Spleen (tissue), 11 donors: Measurements from ENCODE around the gene CDC6. TPM values are rescaled to one million over a fixed set of nuclear protein-coding genes. Genes with fewer than 3 reads are reported as not detected.

Experiments
- DNase-seq: peaks from one replicate; pipeline ENCODE4 v3.0.0-alpha.2; 2020
- H3K27ac ChIP-seq, 8 donors: fragments of 200-600 bp; sonication (generic) in 7 of 8; 1 replicate in 4 of 8; 2 replicates in 4 of 8; pipeline versions ENCODE4 v1.5.0 to v1.8.0; 2016 to 2021; ENCODE audit warnings: inconsistent platforms in 4 of 8, mild to moderate bottlenecking in 4 of 8, moderate library complexity in 1 of 8
- H3K27me3 ChIP-seq, 7 donors: fragments of 200-600 bp; sonication (generic) in 6 of 7; replicated peaks in 1 of 7; 1 replicate in 4 of 7; 2 replicates in 3 of 7; pipeline versions ENCODE4 v1.5.0 to v1.8.0; 2016 to 2021; ENCODE audit warnings: inconsistent platforms in 3 of 7, mild to moderate bottlenecking in 1 of 7
- H3K36me3 ChIP-seq, 6 donors: fragments of 200-600 bp; sonication (generic) in 5 of 6; 1 replicate in 4 of 6; 2 replicates in 2 of 6; pipeline versions ENCODE4 v1.5.0 to v1.8.0; 2016 to 2021; ENCODE audit warnings: inconsistent platforms in 2 of 6
- H3K4me1 ChIP-seq, 6 donors: fragments of 200-600 bp; sonication (generic) in 5 of 6; 1 replicate in 3 of 6; 2 replicates in 3 of 6; pipeline versions ENCODE4 v1.5.0 to v1.8.0; 2016 to 2021; ENCODE audit warnings: inconsistent platforms in 3 of 6
- H3K4me3 ChIP-seq, 8 donors: fragments of 200-600 bp; sonication (generic) in 7 of 8; 1 replicate in 4 of 8; 2 replicates in 4 of 8; pipeline versions ENCODE4 v1.5.0 to v1.8.0; 2016 to 2021; ENCODE audit warnings: inconsistent platforms in 4 of 8, mild to moderate bottlenecking in 4 of 8, moderate library complexity in 2 of 8
- H3K9me3 ChIP-seq, 8 donors: fragments of 200-600 bp; sonication (generic) in 7 of 8; 1 replicate in 4 of 8; 2 replicates in 4 of 8; pipeline versions ENCODE4 v1.5.0 to v1.8.0; 2016 to 2021; ENCODE audit warnings: inconsistent platforms in 4 of 8
- POLR2A ChIP-seq, 3 donors: fragments of 450-650 bp; IDR thresholded peaks; one replicate each; pipeline ENCODE4 v1.5.1; 2017; ENCODE audit warnings: antibody characterized with exemption in 3 of 3, mild to moderate bottlenecking in 1 of 3
- POLR2AphosphoS5 ChIP-seq, 3 donors: sonication (generic); formaldehyde crosslinking; IDR thresholded peaks; one replicate each; pipeline ENCODE4 v1.5.1; 2017; ENCODE audit warnings: antibody characterized with exemption in 3 of 3
- WGBS, 5 donors: extraction: QIAGEN DNeasy Blood & Tissue Kit in 3 of 5; methylation state at CpG; one replicate each; pipeline versions ENCODE4 v1.1.5 to v1.1.7; 2013 to 2018; 5-methylcytosine and 5-hydroxymethylcytosine counted together
- intact Hi-C: fragments of 100-400 bp; cut with DNase I; formaldehyde crosslinking; loops from one replicate; pipeline ENCODE4 v1.15.0; 2023; ENCODE audit warnings: low total_unique reads
- polyA plus RNA-seq, 3 donors: library from polyadenylated mRNA; stranded (reverse); fragments of 200-250 nt; gene quantifications; one replicate each; pipeline ENCODE4 v1.2.1, GENCODE V29; 2013
- total RNA-seq, 7 donors: library from RNA; depleted of rRNA in 3 of 7; stranded (reverse); fragments of >200 nt in 3 of 7; fragmentation: NEBNext Ultra II Directional in 4 of 7; extraction: Animal tissue kit (Norgen Biotek cat#: 25700) in 4 of 7; gene quantifications; one replicate each; pipeline versions ENCODE4 v1.1.0 to v1.2.1, GENCODE V29; 2016 to 2021
- TF ChIP-seq, protein P1 (sequence below), 11 experiments: fragments of 200-600 bp in 7 of 11; fragments of 450-650 bp in 4 of 11; sonication (generic) in 4 of 11; IDR thresholded peaks in 8 of 11; conservative IDR thresholded peaks in 3 of 11; 1 replicate in 7 of 11; 2 replicates in 4 of 11; pipeline versions ENCODE4 v1.4.0 to v1.8.0; 2016 to 2021; ENCODE audit warnings: antibody characterized with exemption in 11 of 11, inconsistent platforms in 4 of 11, mild to moderate bottlenecking in 1 of 11
- donor health status: healthy with polysubstance abuse.
- donor health status: DM: no; HTN: no; CAD: no; lungs with moderate emphysema.
- donor health status: DM: no; HTN: no; CAD: no.
- donor health status: Bipolar disorder and iron deficiency.
- donor health status: healthy.
- donor health status: DM: no; HTN: no; CAD: no.
- donor health status: DM: yes; HTN: yes; CAD: no.

Gene CDC6
- total and polyA plus RNA-seq, 10 donors = 1.2 to 11.6 (median 5.1) TPM

GRCh38 chr17:40327735-40328385 is 40.2 kb downstream of the CDC6 start:
- DNase-seq = peak; percentile 81
- TF ChIP-seq, protein P1, sequence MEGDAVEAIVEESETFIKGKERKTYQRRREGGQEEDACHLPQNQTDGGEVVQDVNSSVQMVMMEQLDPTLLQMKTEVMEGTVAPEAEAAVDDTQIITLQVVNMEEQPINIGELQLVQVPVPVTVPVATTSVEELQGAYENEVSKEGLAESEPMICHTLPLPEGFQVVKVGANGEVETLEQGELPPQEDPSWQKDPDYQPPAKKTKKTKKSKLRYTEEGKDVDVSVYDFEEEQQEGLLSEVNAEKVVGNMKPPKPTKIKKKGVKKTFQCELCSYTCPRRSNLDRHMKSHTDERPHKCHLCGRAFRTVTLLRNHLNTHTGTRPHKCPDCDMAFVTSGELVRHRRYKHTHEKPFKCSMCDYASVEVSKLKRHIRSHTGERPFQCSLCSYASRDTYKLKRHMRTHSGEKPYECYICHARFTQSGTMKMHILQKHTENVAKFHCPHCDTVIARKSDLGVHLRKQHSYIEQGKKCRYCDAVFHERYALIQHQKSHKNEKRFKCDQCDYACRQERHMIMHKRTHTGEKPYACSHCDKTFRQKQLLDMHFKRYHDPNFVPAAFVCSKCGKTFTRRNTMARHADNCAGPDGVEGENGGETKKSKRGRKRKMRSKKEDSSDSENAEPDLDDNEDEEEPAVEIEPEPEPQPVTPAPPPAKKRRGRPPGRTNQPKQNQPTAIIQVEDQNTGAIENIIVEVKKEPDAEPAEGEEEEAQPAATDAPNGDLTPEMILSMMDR (IDR thresholded peaks at IDR 0.05 in 8 of 11, conservative IDR thresholded peaks at IDR 0.05 in 3 of 11) = no peak
- TF ChIP-seq POLR2AphosphoS5 (IDR thresholded peaks at IDR 0.05) (peak in 1 of 3 donors; percentile 19), POLR2A (IDR thresholded peaks at IDR 0.05) (no peak)
- intact Hi-C loops = no loop called here
- peaks cover 98 to 100% (median 100%) of the 10 kb centered on the region in 6 donors for H3K4me1 ChIP-seq
- peak overlapping the region in 7 of 8 donors; percentile 86 to 97 (median 92) for H3K27ac ChIP-seq
- peak overlapping the region in 1 of 8 donors; percentile 53 for H3K4me3 ChIP-seq
- H3K9me3 ChIP-seq = no peaks in the 10 kb centered on the region
- no peaks in the 10 kb centered on the region for H3K27me3 ChIP-seq
- peaks cover 0 to 24% (median 15%) of the 10 kb centered on the region in 6 donors for H3K36me3 ChIP-seq
- WGBS, 5 donors = 8 to 23% (median 14%) methylated on average over 2 to 3 of the region's 3 CpGs

DNA sequence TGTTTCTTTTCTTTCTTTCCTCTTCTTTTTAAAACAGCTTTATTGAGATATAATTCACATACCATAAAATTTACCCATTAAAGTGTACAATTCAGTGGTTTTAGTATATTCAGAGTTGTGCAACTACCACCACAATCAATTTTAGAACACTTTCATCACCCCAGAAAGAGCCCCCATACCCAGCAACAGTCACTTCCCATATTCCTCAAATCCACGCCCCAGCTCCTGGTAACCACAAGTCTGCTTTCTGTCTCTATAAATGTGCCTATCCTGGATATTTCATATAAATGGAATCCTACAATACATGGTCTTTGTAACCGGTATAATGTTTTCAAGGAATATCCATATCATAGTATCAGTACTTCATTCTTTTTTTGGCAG is 40.7 kb downstream of the CDC6 start:
- peak overlapping the region in 7 of 8 donors; percentile 86 to 97 (median 92) for H3K27ac ChIP-seq
- WGBS, 5 donors = 63 to 85% (median 82%) methylated on average over 2 of the region's 2 CpGs
- no peak overlapping the region for H3K4me3 ChIP-seq
- no peaks in the 10 kb centered on the region for H3K9me3 ChIP-seq
- no peaks in the 10 kb centered on the region for H3K27me3 ChIP-seq
- TF ChIP-seq, protein P1 (IDR thresholded peaks at IDR 0.05 in 8 of 11, conservative IDR thresholded peaks at IDR 0.05 in 3 of 11) = no peak
- TF ChIP-seq POLR2AphosphoS5 (IDR thresholded peaks at IDR 0.05) = no peak
- no peak for TF ChIP-seq POLR2A (IDR thresholded peaks at IDR 0.05)
- H3K36me3 ChIP-seq = peaks cover 0 to 29% (median 15%) of the 10 kb centered on the region in 6 donors
- DNase-seq = no peak
- peaks cover 96 to 100% (median 100%) of the 10 kb centered on the region in 6 donors for H3K4me1 ChIP-seq
- intact Hi-C loops = no loop called here

DNA sequence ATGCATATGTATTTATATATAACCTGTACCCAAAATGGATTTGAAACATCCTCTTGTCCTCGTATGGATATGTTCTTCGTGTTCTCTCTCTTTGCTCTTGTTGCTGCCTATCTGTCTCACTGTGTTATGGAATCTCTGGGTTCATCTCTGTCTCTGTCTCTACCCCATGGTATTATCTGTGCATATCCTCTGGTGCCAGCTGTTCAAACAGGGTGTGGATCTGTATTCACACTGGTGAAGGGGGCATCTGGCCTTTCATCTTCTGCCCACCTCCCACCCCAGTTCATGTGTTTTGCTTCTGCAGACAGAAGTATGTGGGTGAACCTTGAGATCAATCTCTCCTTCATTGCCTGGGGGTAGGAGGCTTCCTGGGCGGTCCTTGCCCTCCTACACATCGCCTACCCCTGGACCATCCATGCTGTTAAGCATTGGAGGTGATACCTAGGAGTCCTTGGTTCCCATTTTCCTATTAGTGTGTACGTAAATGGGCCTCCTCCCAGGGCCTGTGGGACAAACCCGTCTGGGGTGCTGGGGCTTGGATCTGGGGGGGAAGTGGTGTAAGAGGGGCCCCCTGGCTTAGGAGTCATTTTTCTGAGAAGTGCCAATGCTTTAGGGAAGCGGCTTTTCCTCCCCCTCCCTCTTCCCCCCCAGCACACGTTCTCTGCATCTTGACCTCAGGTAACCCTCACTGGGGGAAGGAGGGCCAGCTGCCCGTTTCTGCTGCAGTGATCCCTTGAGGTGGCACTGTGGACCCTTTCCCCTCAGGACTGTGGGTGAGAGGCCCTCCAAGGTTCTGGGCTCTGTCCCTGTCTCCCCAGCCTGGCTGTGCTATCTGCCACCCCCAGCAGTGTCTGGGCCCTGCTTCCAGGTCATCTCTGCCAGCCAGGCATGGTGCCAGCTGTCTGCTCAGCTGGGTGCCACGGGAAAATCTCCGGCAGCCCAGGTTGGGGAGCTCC is 42.4 kb downstream of the CDC6 start:
- peaks cover 0 to 35% (median 15%) of the 10 kb centered on the region in 6 donors for H3K36me3 ChIP-seq
- H3K4me3 ChIP-seq = peak overlapping the region in 6 of 8 donors; percentile 9 to 59 (median 20)
- H3K27ac ChIP-seq = peak overlapping the region; percentile 27 to 97 (median 85)
- intact Hi-C loops = no loop called here
- H3K4me1 ChIP-seq = peaks cover 92 to 100% (median 100%) of the 10 kb centered on the region in 6 donors
- WGBS, 5 donors = 14 to 25% (median 20%) methylated on average over 9 to 11 of the region's 11 CpGs
- no peaks in the 10 kb centered on the region for H3K27me3 ChIP-seq
- TF ChIP-seq POLR2A (IDR thresholded peaks at IDR 0.05) (no peak), POLR2AphosphoS5 (IDR thresholded peaks at IDR 0.05) (peak; percentile 56 to 77 (median 68))
- TF ChIP-seq, protein P1 (IDR thresholded peaks at IDR 0.05 in 8 of 11, conservative IDR thresholded peaks at IDR 0.05 in 3 of 11) = no peak
- no peaks in the 10 kb centered on the region for H3K9me3 ChIP-seq
- DNase-seq = peak; percentile 90
